GM12892 (cell line): ENCODE measurements around the gene MYBPC3.
A peak's percentile ranks its signal among the peaks of the same experiment; 100 is the strongest.

ENCODE experiments used
- DNase-seq: peaks from one replicate; pipeline ENCODE4 v3.0.0; 2011; ENCODE audit not compliant: insufficient read length
- FAIRE-seq: peaks from 2 replicates; lab custom pipeline; 2011; peaks lifted over from hg19 to GRCh38; lab: Jason Lieb, UNC
- POLR2A ChIP-seq: IDR thresholded peaks from 2 replicates; pipeline ENCODE4 v1.6.1; 2011; ENCODE audit warnings: low read depth, low read length, control low read depth
- POLR2AphosphoS5 ChIP-seq: IDR thresholded peaks from 2 replicates; pipeline ENCODE4 v1.6.1; 2011; ENCODE audit warnings: low read depth, low read length, control low read depth
- TAF1 ChIP-seq: IDR thresholded peaks from 2 replicates; pipeline ENCODE4 v1.6.1; 2011; ENCODE audit warnings: low read depth, mild to moderate bottlenecking, control low read depth, low read length, borderline replicate concordance

The MYBPC3 gene

GRCh38 chr11:47391711-47392432 lies 39.4 kb upstream of the MYBPC3 start:
- DNase-seq (no peak), FAIRE-seq (peak; percentile 40)
- no peak for TF ChIP-seq POLR2A
- no peak for TF ChIP-seq TAF1
- no peak for TF ChIP-seq POLR2AphosphoS5

GRCh38 chr11:47391077-47391583 lies 38.6 kb upstream of the MYBPC3 start:
- peak; percentile 53 for DNase-seq
- TF ChIP-seq POLR2A, result peak; percentile 39; the same call in 1 of the 2 replicates
- TF ChIP-seq POLR2AphosphoS5, result no peak
- FAIRE-seq, result peak; percentile 69

GRCh38 chr11:47390422-47390760 lies 37.9 kb upstream of the MYBPC3 start:
- no peak for TF ChIP-seq POLR2AphosphoS5
- TF ChIP-seq TAF1, result no peak
- no peak for TF ChIP-seq POLR2A
- DNase-seq, result no peak
- no peak for FAIRE-seq

GRCh38 chr11:47389577-47390421 lies 37.3 kb upstream of the MYBPC3 start:
- TF ChIP-seq TAF1 (no peak), POLR2A (no peak), POLR2AphosphoS5 (no peak)
- DNase-seq (no peak), FAIRE-seq (peak; percentile 78)

GRCh38 chr11:47388697-47389576 lies 36.4 kb upstream of the MYBPC3 start:
- no peak for DNase-seq
- no peak for FAIRE-seq
- TF ChIP-seq POLR2A (no peak), TAF1 (no peak), POLR2AphosphoS5 (no peak)

- TF ChIP-seq POLR2A (no peak), POLR2AphosphoS5 (no peak), TAF1 (no peak)
- DNase-seq (no peak), FAIRE-seq (no peak)
Observed at GRCh38 chr11:47387944-47388696, 35.6 kb upstream of the MYBPC3 start.

- TF ChIP-seq TAF1, result no peak
- TF ChIP-seq POLR2A, result no peak
- TF ChIP-seq POLR2AphosphoS5, result no peak
- DNase-seq (no peak), FAIRE-seq (no peak)
Observed at GRCh38 chr11:47384498-47384897, 32.0 kb upstream of the MYBPC3 start.

- FAIRE-seq, result no peak
- DNase-seq, result no peak
Observed at GRCh38 chr11:47383071-47383470, 30.6 kb upstream of the MYBPC3 start.

GRCh38 chr11:47380078-47380477 lies 27.6 kb upstream of the MYBPC3 start:
- DNase-seq, result no peak
- FAIRE-seq, result no peak
- TF ChIP-seq POLR2A (no peak), POLR2AphosphoS5 (no peak), TAF1 (no peak)

More at GRCh38 chr11:47383071-47383470, 30.6 kb upstream of the MYBPC3 start:
- no peak for TF ChIP-seq POLR2AphosphoS5
- TF ChIP-seq TAF1, result no peak

- DNase-seq (no peak), FAIRE-seq (peak; percentile 54)
- TF ChIP-seq POLR2AphosphoS5 (no peak), TAF1 (no peak), POLR2A (no peak)
Observed at GRCh38 chr11:47379317-47379716, 26.8 kb upstream of the MYBPC3 start.

- no peak for TF ChIP-seq TAF1
- no peak for TF ChIP-seq POLR2AphosphoS5
- no peak for TF ChIP-seq POLR2A
- FAIRE-seq, result peak; percentile 5
- DNase-seq, result no peak
Observed at GRCh38 chr11:47378836-47379170, 26.3 kb upstream of the MYBPC3 start.
